Measurements from ENCODE around the gene SFTPD.
A peak's percentile ranks its signal among the peaks of the same experiment; 100 is the strongest.
"Not testable (repeated sequence)": the region's sequence is repeated elsewhere in the genome, so short reads cannot be mapped to it uniquely, and the experiment has no call there.

The SFTPD gene

GRCh38 chr10:79927111-79927828, 21.6 kb downstream of the SFTPD start:
- no peak overlapping the region for H3K4me3 ChIP-seq (ENCODE audit: low read depth, low read length)

DNA sequence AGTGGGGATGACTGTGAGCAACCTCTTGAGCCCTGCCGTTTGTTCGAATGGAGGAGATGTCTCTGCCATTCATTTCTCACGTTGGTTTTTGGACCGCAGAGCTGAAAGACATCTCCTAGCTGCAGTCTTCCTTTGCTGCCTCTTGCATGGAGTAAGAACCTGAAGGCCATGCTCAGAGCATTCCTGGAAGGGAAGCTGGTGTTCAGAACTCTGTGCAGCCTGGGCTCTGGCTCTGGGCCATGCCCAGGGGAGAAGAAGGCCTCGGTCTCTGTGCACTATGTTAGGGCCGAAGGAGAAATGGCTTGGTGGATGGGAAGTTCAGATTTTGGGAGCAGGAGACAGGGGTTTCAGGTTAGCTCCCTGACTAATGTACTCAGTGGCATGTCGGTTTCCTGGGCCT, 22.9 kb downstream of the SFTPD start:
- H3K4me3 ChIP-seq (ENCODE audit: low read depth, low read length): no peak overlapping the region

DNA sequence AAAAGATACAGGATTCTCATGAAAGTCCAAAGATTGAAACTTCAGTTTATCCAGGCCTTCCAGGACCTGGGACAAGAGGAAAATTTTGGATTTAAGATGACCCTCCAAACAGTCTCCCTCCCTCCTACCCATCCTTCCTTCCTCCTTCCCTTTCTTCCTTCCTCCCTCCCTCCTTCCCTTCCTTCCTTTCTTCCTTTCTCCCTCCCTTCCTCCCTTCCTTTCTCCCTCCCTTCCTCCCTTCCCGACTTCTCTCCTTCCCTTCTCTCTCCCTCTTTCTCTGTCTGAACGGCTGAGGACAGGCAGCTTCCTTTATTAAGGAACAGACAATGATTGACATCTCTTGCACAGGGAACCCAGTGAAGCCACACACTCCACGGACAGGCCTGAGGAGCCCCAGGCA, 23.3 kb downstream of the SFTPD start:
- H3K4me3 ChIP-seq (ENCODE audit: low read depth, low read length): no peak overlapping the region

- H3K4me3 ChIP-seq (ENCODE audit: low read depth, low read length): no peak overlapping the region
These were observed 25.2 kb downstream of the SFTPD start for GRCh38 chr10:79923669-79924068.

- no peak overlapping the region for H3K4me3 ChIP-seq (ENCODE audit: low read depth, low read length)
These were observed 25.8 kb downstream of the SFTPD start for GRCh38 chr10:79923145-79923544.

DNA sequence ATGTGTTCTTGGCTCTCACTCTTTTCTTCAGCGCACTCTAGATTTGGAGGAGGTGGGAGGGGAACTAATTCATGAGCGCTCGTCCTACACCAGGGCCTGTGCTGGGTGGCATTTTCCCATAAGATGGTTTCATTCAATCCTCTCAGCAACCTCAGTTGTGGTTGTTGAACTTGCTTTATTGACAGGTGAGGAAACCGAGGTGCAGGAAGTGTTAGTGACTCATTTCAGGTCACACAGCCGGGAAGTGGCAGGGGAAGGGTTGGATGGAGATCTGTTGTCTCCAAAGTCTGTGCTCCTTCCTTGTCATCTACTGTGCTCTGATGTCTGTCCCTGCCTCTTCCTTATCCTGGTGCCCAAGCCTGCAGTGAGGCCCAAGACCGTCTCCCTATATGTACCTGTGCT, 26.9 kb downstream of the SFTPD start:
- not testable (repeated sequence) for H3K4me3 ChIP-seq (ENCODE audit: low read depth, low read length)

GRCh38 chr10:79915838-79916237, 33.1 kb downstream of the SFTPD start:
- H3K4me3 ChIP-seq (ENCODE audit: low read depth, low read length): not testable (repeated sequence)

GRCh38 chr10:79914512-79914911, 34.4 kb downstream of the SFTPD start:
- not testable (repeated sequence) for H3K4me3 ChIP-seq (ENCODE audit: low read depth, low read length)

DNA sequence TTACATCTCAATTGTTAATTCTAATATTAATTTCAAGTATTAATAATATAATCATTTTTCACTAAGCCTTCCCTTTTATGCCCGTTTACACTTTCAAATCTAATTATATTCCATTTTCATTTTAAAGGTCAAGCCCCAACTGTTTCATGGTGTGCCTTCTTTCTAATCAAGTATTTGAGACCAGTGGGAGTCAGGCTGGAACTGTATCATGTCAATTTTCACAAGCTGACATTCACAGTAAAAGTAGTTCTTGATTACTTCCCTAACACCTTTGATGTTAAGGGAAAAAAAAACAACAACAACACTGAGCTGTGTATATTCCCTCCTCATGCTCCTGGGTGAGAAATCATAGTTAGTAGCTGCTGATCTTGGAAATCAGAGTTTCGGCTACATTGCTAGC, 38.1 kb downstream of the SFTPD start:
- no peak overlapping the region for H3K4me3 ChIP-seq (ENCODE audit: low read depth, low read length)

GRCh38 chr10:79910344-79910743, 38.6 kb downstream of the SFTPD start:
- no peak overlapping the region for H3K4me3 ChIP-seq (ENCODE audit: low read depth, low read length)

DNA sequence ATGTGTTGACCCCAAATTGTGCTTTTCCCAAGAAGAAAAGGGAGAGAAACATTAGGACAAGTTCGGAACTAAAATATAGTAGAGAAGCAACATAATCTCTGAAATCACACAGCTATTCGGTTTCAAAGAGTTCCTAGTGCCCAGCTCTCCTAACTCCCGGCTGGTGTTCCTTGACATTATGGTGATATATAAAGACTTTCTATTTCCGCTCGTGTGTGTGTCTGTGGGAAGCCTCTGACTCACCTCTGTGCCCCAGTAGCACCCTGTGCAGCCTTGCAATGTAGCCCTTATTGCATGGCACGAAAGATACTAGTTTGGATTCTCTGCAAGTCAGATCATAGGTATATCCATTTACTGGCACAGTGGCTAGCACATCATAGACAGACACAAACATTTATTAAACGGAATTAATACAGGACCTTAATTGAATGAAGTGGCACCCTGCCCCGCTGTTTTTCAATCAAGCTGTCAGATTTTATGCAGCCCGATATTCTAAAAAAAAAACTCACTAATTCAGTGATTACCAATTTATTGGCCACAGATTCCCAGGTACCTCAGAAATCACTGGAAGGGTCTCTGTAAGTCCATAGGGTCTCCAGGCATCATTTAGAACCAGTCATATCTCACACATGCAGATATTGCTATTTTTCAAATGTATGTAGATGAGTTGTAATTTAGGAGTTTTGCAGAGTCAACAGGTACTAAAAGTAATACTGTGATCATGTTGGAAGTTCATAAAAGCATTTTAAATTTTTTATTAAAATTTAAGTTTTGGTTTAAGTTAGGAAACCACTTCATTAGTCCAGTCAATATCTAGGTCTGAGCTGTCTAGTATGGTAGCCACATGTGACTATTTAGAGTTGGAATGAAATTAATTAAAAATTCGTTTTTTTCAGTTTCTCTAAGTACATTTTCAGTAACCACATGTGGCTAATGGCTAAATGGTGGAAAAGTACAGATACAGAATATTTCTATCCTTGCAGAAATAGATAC, 43.3 kb downstream of the SFTPD start:
- peak overlapping the region; percentile 70 for H3K4me3 ChIP-seq (ENCODE audit: low read depth, low read length)

DNA sequence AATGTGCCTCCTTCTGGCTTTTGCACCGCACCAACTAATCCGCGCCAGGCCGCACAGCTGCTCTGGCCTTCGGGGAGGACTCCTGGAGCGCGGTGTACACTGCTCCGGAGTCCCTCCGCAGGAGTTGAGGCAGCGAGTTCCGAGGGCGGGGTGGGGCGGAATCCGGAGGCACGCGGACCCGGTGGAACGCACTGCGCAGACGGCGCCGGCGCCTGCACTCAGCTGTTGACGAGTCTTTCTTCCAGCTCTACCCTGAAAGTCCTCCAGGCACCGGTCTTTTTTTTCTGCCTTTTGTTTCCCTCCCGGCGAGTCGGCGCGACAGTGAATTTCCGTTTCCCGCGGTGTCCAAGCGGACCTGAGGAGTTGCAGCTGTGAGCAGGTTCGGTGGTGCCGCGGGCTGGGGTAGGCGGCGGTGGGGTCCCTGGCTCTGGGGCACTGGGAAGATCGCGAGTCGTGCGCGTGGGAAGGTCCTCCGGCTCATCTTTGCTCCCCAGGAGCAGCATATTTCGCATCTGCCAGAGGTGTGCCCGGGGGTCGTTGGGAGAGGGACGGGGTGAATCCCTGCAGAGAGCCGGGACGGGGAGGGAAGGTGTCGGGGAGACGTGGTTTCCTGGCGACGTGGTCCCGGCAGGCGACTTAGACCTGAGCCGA, 44.1 kb downstream of the SFTPD start:
- peak overlapping the region; percentile 70 for H3K4me3 ChIP-seq (ENCODE audit: low read depth, low read length)

DNA sequence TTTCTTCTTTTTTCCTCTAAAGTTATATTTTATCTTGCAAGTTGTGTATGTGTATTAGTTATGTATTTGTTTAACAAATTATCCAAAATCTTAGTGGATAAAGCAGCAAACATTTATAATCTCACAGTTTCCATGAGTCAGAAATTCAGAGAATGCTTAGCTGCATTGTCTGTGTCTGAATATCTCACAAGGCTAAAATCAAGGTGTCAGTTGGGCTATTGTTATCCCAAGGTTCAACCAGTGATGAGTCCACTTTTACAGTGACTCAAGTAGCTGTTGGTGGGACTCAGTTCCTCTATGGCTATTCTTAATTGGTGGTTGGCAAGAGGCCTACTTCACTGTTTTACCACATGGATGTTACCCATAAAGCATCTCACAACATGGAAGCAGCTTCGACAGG, 47.3 kb downstream of the SFTPD start:
- H3K4me3 ChIP-seq (ENCODE audit: low read depth, low read length): not testable (repeated sequence)

- no peak overlapping the region for H3K4me3 ChIP-seq (ENCODE audit: low read depth, low read length)
These were observed 50.1 kb downstream of the SFTPD start for GRCh38 chr10:79898597-79899325.

DNA sequence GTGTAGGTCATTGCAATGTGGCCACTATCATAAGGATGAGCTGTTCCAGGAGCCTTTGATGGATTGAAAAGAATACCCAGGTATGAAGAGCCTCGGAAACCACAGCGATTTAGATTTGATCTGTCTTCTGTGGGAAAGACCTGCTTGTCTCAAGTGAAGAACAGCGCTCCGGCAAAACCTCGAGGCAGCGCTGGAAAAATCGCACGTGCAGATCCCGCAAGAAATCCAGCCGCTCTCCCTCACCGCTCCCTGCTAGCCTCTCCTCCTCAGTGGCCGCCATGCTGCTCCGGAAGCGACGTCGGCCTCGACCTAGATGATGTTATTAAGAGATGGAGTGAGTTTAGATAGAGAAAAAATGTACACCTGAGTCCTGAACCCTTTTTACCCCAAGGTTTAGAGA, 56.0 kb downstream of the SFTPD start:
- H3K4me3 ChIP-seq (ENCODE audit: low read depth, low read length): not testable (repeated sequence)

DNA sequence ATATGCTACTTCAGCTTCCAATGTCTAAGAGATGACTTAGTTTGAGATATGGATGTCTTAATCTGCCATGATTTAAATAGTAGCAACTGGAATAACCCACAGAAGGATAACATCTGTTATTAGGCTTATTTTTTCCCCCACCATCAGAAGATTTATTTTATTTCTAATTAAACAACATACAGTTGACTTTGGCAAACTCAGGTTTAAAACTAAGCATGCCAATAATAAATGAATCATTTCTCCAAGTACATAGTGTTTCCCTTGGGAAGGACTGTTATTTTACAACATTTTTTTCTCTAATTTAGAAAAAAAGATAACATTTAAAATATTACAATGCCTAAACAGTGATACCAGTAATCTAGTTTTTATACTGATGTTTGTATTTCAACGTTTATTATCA, 58.4 kb downstream of the SFTPD start:
- no peak overlapping the region for H3K4me3 ChIP-seq (ENCODE audit: low read depth, low read length)

DNA sequence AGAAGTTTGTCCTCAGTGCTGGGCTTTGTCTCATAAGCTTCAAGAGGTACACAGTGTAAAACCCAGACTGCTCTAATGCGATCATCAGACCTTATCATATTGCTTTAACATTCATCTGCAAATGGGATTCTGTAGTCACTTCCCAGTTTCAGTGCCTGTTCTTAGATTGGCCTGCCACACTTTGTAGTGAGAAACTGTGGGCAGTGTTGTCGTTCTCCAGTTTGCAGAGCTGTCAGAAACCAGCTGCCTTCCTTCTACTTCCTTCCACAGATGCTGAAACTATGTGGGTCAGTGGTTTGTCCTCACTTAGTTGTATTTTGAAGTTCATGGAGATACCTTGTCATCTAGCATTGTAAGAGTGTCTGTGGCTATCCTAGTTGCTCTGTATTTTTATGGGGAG, 59.9 kb downstream of the SFTPD start:
- H3K4me3 ChIP-seq (ENCODE audit: low read depth, low read length): not testable (repeated sequence)

All from iPS-11a (cell line).